Hepatic stellate cell (primary cell): ENCODE results near the gene CDH23.

Experiments
- DNase-seq: peaks from one replicate; pipeline ENCODE4 v3.0.0; 2011; ENCODE audit warnings: low spot score

The CDH23 gene

DNA sequence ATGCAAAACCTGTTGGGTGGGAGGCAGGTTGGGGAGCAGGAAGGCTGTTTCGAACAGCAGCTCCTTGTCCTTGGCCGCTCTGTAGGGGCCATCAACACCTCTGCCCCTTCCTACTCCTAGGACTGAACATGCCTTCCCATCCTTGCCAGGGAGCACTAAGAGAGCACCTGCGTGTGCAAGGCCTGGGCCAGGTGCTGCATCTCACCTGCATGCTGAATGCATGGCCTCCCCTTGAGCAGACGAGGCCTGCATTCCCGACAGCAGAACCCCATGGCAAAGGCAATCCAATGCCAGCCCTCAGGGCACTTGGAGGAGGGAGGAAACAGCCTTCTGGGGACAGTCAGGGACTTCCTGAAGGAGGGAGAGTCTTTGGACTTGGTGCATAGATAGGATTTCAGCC, 365.6 kb downstream of the CDH23 start:
- no peak for DNase-seq

GRCh38 chr10:71763352-71764127, 366.8 kb downstream of the CDH23 start:
- no peak for DNase-seq

DNA sequence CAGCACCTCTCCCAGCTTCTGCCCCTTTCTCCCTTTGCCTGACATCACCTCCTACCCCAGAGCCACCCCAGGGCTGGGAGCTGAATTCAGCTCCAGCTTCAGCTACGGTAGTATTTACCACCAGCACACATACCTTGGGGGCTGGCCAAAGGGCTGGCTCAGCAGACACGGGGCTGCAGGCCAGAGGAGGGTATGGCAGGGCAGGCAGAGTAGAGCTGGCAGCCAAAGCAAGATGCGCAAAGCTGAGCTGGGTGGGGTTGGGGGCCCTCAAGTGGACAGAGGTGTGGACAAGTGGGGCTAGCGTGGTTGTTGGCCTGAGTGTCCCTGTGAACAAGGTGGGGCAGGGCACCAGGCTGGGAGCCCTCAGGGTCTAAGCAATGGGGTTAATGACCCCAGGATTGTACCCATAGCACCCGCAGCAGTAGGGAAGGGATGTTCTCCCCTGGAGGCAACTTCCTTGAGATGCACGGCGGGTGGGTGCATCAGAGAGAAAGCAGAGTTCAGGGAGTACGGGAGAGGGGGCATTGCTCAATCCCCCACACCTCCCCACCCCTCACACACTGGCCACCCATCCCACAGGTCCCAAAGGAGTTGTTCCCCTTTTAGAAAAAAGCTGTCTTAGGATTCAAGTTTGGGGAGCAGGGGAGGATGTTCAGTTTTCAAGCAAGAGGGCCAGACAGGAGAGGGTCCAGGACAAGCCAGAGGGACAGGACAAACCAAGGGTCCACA, 368.6 kb downstream of the CDH23 start:
- no peak for DNase-seq

DNA sequence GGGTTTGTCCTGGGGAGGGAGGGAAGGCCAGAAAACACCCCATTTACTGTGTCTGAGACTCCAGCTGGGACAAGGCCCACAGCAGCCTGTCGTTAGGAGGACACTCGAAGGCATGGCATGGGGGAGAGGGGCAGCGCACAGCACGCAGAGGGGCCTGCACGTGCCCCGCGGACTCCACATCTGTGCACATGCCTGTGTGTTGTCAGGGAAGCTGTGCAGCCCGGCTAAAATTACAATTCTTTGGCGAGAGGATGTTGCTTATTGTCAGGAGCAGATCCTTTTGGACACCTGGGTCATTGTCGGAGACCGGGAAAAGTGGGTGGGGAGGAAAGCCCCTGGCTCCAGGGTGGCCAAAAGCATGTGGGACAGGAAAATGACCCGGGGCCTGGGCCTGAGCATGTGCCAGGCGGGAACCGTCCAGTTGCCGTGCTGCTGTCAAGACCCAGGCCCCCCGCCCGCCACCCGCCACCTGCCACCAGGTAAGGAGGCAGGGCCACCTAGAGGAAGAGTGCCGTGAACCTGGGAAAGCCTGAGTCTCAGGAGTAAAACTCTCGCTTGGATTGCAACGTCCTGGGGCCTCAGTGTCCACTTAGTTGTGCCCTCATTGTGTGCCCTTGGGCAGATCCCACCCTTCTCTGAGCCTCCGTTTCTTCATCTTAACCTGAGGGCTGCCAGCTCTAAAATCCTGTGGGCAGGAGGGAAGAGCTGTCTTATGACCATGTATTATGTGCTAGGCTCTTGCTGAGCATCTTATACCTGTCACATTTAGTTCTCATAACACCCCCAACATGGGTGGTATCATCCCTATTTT, 369.4 kb downstream of the CDH23 start:
- DNase-seq: no peak

DNA sequence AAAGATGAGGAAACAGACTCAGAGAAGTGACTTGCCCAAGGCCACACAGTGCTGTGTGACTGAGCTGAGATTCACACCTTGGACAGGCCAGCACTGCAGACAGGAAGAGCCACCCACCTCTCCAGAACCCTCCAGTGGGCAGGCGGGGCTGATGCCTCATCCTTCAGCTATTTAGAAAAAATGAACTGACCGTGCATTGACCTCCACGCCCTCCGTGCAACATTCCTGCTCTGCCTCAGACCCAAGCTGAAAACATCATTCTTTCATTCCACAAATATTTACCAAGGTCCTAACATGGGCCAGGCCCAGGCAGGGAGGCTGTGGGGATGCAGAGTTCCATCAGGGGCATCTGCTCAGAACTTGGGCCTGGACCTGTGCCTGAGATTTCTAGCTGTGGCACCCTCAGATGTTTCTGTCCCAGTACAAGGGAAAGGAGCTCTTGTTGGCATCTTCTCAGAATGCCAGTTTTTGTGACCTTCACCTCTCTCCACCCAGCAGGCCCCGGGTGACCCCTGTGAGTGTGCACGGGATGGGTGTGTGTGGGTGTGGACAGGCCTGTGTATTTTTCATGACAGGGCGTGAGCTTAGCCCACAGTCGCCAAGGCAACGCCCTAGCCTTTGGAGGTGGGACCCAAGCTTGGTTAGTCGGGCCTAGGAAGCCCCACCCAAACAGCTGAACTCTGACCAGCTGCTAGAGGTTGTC, 370.1 kb downstream of the CDH23 start:
- DNase-seq: peak; percentile 94

- DNase-seq: peak; percentile 58
Observed at GRCh38 chr10:71767420-71768035, 370.8 kb downstream of the CDH23 start.

- DNase-seq: no peak
Observed at GRCh38 chr10:71769279-71769823, 372.6 kb downstream of the CDH23 start.

- no peak for DNase-seq
Observed at GRCh38 chr10:71770255-71770654, 373.5 kb downstream of the CDH23 start.

DNA sequence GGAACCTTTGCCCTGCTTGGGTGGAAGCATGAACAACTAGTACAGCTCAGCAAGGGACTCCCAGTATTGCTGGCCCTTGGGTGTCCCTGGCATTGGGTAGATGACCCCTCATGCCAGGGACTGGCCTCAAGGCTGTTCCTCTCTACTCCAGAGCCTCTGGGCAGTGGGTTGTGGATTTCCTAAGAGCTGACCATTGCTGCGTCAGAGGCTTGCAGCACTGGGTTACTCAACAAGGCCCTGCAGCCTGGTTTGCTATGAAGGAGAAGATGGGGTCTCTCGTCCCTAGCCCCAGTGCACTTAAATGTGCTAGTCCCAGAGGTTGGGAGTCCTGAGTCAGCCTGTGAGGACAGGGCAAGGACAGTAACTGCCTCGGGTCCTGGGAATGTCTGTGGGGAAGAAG, 374.1 kb downstream of the CDH23 start:
- DNase-seq: no peak

GRCh38 chr10:71771204-71771603, 374.5 kb downstream of the CDH23 start:
- DNase-seq: no peak

DNA sequence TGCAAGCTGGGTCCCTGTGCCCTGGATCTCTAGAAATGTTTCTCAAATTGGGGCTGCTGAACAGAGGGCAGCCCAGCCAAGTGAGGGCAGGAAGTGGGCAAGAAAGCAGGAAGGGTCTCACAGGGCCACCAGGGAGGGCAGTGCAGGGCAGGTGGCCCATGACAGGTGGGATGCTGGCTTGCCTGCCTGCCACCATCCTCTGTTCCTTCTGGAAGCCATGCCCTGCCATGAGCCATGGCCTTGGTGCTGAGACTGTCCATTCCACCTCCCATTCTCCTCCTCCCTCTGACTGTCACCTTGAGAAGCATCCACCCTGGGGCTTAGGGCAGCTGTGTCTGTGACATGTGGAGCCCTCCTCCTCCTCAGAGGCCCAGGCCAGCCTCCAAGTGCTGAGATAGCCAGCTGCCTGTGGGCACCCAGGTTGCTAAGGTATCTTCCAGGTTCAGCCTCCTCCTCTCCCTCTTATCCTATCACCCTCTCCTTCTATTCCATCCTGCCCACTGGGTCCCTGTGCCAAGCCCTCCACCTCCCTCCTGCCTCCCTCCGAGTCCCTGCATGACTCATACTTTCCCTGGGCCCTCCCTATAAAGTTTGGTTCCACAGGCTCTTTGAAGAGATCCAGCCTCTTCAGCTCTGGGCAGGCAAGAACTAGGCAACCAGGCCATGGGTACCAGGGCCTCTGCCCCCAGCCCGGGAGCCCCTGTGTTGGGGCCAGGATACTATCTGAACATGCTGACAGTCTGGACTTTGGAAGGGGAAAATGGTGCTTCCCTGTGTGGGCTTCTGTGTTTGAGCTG, 375.3 kb downstream of the CDH23 start:
- DNase-seq: peak; percentile 80

- no peak for DNase-seq
Observed at GRCh38 chr10:71772832-71773220, 376.1 kb downstream of the CDH23 start.

- DNase-seq: peak; percentile 92
Observed at GRCh38 chr10:71773221-71773971, 376.7 kb downstream of the CDH23 start, which contains the start of gene VSIR. Gene VSIR, minus strand, starts transcription at chr10:71773520. Its CDS starts 81 bp downstream, at chr10:71773439.

- no peak for DNase-seq
Observed at GRCh38 chr10:71774916-71775702, 378.4 kb downstream of the CDH23 start.

DNA sequence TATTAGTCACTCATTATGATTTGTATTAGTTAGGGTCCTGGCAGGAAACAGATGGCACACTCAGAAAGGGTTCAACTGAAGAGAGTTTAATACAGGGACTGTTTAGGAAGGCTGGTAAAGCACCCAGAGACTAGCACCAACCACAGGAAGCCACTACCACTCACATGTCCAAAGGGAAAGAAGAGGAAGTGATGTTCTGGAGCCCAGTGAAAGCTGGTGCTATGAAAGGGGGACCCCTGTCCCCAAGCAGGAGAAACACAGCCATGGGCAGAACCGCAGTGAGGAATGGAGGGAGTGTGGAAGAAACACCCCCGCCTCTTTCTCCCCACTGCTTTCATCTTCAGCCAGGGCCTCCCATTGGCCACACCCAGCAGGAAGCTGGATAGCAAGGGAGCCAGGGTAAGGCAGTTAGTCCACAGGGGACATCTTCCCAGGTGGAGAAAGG, 379.8 kb downstream of the CDH23 start:
- DNase-seq: no peak

- DNase-seq: no peak
Observed at GRCh38 chr10:71777213-71777985, 380.7 kb downstream of the CDH23 start.

GRCh38 chr10:71778071-71778825, 381.5 kb downstream of the CDH23 start:
- DNase-seq: no peak
